ENCODE data around the gene KLHDC7A.
"Not testable (repeated sequence)": the region's sequence is repeated elsewhere in the genome, so short reads cannot be mapped to it uniquely, and the experiment has no call there.

KLHDC7A gene

GRCh38 chr1:18480315-18481189 is at the start of gene KLHDC7A:
KLHDC7A (plus strand) TSS chr1:18480930; CDS start chr1:18480982, 52 bp downstream.
- no peak for DNase-seq
- peaks cover 24% of the 10 kb centered on the region for H3K27me3 Mint-ChIP-seq
- H3K9me3 Mint-ChIP-seq, result no peaks in the 10 kb centered on the region
- peak within 1 kb of the TSS in 1 of 2 donors; percentile 34 for H3K27ac Mint-ChIP-seq
- no peak within 1 kb of the TSS for H3K4me3 Mint-ChIP-seq
- ATAC-seq, result no peak
- H3K4me1 Mint-ChIP-seq, result peaks cover 13% of the 10 kb centered on the region

- H3K4me3 Mint-ChIP-seq, result no peak overlapping the region
Measured at GRCh38 chr1:18434041-18434440, 46.7 kb upstream of the KLHDC7A start.

DNA sequence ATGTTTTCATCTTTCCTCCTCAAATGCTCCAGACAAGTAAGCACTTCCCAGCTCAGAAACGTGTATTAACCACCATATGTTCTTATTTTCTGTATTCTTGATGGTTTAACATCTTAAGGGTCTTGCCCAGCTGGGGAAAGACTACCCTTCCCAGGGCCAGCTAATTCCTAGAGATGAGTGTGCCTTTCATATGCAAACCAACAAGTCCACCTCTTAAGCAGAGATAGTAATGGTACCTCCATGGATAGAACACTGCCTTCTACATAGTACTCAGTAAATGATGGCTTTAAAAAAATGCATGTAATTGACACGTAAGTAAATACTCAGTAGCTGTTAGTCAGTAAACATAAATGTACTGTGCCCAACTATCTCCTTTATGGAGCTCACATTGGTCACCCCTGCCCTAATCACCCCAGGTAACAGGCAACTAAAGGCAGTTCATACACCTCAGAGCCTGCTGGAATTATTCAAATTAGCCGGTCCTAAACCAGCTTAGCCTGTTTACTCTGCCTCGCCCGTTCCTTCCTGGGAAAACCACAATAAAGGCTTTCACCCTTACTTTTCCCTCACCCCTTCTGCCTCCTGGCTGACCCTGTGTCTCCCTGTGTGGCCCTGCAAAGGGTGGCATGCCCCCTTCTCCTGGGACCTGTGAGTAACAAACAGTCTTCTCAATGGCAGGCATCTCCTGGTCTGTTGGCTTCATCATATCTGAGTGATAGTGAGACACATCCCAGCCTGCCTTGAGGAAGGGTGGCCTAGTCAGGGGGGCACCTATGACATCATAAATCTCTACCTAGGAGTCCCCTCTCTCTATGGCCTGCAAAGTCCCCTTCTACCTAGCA is 40.1 kb upstream of the KLHDC7A start:
- H3K9me3 Mint-ChIP-seq, result peaks cover 0 to 12% of the 10 kb centered on the region in 2 donors
- H3K4me1 Mint-ChIP-seq, result no peaks in the 10 kb centered on the region
- no peak overlapping the region for H3K4me3 Mint-ChIP-seq
- H3K27me3 Mint-ChIP-seq, result peaks cover 55% of the 10 kb centered on the region
- no peak for ATAC-seq
- no peak for DNase-seq
- no peak overlapping the region for H3K27ac Mint-ChIP-seq

More at GRCh38 chr1:18434041-18434440, 46.7 kb upstream of the KLHDC7A start:
- Mint-ChIP-seq H3K27me3 (peaks cover 43% of the 10 kb centered on the region), H3K9me3 (peaks cover 0 to 16% of the 10 kb centered on the region in 2 donors), H3K4me1 (no peaks in the 10 kb centered on the region), H3K27ac (no peak overlapping the region)
- DNase-seq (no peak), ATAC-seq (no peak)

DNA sequence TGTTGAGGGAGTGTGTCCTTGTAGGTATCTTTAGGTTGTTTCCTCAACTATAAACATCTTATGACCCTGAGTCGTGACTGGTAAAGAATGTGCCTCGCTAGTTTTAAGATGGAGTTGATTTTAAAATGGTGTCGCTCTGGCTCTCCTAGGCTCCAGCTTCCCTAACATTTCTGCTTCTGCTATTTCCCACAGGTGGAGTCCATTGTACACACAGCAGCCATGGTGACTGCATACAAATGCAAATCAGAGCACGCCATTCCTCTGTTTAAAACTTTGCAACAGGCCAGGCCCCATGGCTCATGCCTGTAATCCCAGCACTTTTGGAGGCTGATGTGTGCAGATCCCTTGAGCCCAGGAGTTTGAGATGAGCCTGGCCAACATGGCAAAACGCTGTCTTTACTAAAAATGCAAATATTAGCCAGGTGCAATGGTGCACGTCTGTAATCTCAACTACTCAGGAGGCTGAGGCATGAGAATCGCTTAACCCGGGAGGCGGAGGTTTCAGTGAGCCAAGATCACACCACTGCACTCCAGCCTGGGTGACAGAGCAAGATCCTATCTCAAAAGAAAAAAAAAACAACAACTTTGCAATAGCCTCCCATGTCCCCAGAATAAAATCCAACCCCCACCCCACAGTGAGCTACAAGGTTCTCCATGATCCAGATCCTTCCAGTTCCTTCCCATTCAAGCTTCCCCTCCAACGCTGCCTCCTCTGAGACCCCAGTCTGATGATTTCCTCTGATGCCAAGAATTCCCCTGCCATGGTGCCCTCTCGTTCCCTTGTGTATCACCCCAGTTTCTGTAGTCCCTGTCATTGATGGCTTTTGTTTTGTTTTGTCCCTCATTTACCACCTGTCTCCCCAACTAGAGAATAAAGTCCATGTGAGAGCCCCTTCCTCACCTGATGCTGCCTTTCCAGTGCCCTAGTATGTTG is 36.9 kb upstream of the KLHDC7A start:
- Mint-ChIP-seq H3K4me3 (no peak overlapping the region), H3K27ac (no peak overlapping the region), H3K9me3 (peaks cover 9 to 10% of the 10 kb centered on the region in 2 donors), H3K4me1 (no peaks in the 10 kb centered on the region), H3K27me3 (peaks cover 53% of the 10 kb centered on the region)
- ATAC-seq (no peak), DNase-seq (no peak)

DNA sequence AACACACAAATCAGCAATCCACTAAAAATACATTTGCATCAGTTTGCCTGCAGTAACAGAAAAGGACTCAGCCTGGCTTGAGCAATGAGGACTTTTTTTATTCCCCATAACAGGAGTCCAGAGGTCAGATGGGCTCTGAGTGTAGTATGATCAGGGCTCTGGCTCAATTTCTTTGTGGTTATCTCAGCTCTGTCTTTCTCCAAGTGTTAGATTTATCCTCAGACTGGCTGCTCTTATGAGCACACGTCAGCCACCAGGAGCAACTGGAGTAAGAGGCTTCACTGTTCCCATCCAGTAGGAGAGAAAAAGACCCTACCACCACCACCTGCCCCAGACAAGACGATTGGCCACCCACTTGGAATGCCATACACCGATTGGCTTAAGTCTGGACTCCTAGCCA is 36.2 kb upstream of the KLHDC7A start:
- peaks cover 9 to 10% of the 10 kb centered on the region in 2 donors for H3K9me3 Mint-ChIP-seq
- no peak overlapping the region for H3K4me3 Mint-ChIP-seq
- no peak overlapping the region for H3K27ac Mint-ChIP-seq
- ATAC-seq (no peak), DNase-seq (no peak)
- no peaks in the 10 kb centered on the region for H3K4me1 Mint-ChIP-seq
- H3K27me3 Mint-ChIP-seq, result peaks cover 53% of the 10 kb centered on the region

- H3K27me3 Mint-ChIP-seq, result peaks cover 48% of the 10 kb centered on the region
- H3K4me3 Mint-ChIP-seq, result no peak overlapping the region
- no peak for ATAC-seq
- H3K9me3 Mint-ChIP-seq, result peaks cover 9 to 10% of the 10 kb centered on the region in 2 donors
- H3K27ac Mint-ChIP-seq, result no peak overlapping the region
- no peak for DNase-seq
- no peaks in the 10 kb centered on the region for H3K4me1 Mint-ChIP-seq
Measured at GRCh38 chr1:18446751-18447150, 34.0 kb upstream of the KLHDC7A start.

DNA sequence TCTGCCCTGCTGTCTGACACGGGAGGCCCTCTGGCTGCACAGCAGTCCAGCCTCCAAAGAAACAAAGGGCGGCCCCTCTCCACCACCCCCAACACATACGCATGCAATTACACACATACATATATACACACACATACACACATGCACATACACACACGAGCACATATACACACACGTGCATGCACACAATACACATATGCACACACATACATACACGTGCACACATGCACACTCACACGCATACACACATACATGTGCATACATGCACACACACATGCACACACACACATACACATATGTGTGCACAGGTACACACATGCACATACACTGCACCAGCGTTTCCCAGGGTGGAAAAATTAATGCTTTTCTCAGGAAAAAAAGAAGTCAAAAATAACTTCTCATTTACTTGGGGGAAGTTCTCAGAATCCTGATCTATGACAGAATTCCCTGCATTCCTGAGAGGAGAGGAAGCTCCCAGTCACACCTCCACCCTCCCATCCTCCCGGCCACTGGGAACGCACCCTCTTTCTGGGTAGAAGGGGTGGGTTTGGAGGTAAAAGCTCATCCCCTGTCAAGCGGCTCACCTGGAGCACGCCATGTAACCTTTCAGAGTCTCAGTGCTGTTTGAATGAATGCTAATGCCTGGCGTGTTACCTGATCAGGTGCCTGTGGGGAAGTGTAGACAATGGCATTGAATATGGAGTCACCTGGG is 33.1 kb upstream of the KLHDC7A start:
- no peak overlapping the region for H3K27ac Mint-ChIP-seq
- H3K4me3 Mint-ChIP-seq, result no peak overlapping the region
- H3K9me3 Mint-ChIP-seq, result peaks cover 9 to 10% of the 10 kb centered on the region in 2 donors
- peaks cover 40% of the 10 kb centered on the region for H3K27me3 Mint-ChIP-seq
- no peak for ATAC-seq
- H3K4me1 Mint-ChIP-seq, result no peaks in the 10 kb centered on the region
- DNase-seq, result no peak

DNA sequence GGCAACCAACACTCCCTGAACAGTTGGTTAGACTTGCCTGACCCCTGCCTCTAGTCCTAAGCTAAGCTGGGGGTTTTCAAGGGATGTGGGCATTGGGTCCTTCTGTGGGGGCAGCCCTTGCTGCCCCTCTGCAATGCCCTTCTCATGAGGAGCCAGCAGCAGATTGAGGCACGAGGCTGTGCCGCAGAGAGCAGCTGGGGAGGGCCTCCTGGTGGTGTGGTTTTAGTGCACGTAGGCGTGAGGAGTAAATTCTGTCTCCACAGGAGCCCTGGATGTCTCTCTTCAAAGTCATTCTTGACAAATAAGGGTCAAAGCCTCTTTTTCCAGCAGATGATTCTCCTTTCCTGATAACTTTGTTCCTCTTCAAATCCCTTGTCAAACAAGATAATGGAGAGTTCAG is 31.8 kb upstream of the KLHDC7A start:
- H3K27me3 Mint-ChIP-seq, result peaks cover 33% of the 10 kb centered on the region
- no peak for ATAC-seq

DNA sequence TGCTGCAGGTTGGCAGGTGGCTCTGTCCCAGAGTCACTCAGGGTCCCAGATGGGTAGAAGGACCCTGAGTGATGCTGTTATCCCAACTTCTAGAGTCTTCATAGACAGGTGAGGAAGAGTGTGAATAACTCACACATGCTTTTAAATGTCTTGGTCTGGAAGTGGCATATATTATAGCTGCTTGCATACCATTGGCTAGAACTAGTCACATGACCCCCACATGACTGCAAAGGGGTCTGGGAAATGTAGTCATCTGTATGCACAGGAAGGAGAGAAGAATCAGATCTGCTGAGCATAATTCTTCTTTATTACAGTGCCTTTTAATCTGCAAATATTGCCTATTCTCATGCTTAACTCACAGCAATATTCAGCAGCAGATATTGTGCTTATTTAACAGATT is 28.2 kb upstream of the KLHDC7A start:
- Mint-ChIP-seq H3K4me3 (no peak overlapping the region), H3K9me3 (no peaks in the 10 kb centered on the region), H3K27me3 (peaks cover 33% of the 10 kb centered on the region), H3K4me1 (no peaks in the 10 kb centered on the region), H3K27ac (no peak overlapping the region)
- no peak for ATAC-seq
- DNase-seq, result no peak

More for the DNA sequence above, 31.8 kb upstream of the KLHDC7A start:
- Mint-ChIP-seq H3K27ac (no peak overlapping the region), H3K4me1 (no peaks in the 10 kb centered on the region), H3K9me3 (peaks cover 9 to 10% of the 10 kb centered on the region in 2 donors), H3K4me3 (no peak overlapping the region)
- no peak for DNase-seq

DNA sequence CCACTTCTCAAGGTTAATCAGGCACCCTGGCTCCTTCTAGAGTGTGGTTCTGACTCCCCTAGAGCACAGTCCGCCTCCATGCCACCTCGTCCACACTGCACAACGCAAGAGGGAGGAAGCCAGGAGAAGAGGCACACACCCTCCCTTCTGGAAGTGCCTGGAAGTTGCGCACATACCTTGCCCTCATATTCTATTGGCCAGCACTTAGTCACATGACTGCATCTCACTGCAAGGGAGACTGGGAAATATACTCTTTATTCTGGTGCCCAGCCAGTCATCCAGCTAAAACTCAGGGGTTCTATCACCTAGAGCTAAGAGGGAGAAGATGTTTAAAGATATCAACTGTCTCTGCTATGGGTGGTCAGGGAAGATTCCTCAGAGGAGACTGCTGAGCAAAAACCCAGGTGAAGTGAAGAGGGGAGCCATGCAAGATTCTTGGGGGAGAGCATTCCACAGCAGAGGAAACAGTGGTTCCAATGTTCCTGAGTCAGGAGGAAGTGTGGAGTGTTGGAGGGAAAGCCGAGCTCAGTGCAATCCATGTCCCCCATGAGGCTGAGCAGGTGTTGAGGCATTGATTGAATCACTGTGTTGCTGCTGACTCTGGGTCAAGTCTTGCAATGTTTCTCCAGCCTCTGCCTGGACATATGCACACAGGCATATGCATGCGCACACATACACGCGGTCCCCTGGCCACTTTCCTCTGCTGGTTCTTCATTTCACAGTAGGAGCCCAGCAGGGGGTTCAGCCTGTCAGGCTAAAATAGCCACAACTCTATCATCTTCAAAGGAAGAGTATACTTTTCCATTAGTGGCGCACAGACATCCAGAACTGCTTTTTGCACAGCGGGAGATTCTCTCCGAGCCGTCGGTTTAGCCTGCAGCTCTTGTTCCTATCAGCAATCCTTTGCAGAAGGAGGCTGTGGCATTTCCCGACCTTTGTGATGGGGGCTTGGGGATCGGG is 22.3 kb upstream of the KLHDC7A start:
- no peak for DNase-seq
- H3K27me3 Mint-ChIP-seq, result peaks cover 25% of the 10 kb centered on the region
- no peaks in the 10 kb centered on the region for H3K4me1 Mint-ChIP-seq
- H3K9me3 Mint-ChIP-seq, result no peaks in the 10 kb centered on the region
- H3K27ac Mint-ChIP-seq, result no peak overlapping the region
- H3K4me3 Mint-ChIP-seq, result no peak overlapping the region
- ATAC-seq, result no peak

DNA sequence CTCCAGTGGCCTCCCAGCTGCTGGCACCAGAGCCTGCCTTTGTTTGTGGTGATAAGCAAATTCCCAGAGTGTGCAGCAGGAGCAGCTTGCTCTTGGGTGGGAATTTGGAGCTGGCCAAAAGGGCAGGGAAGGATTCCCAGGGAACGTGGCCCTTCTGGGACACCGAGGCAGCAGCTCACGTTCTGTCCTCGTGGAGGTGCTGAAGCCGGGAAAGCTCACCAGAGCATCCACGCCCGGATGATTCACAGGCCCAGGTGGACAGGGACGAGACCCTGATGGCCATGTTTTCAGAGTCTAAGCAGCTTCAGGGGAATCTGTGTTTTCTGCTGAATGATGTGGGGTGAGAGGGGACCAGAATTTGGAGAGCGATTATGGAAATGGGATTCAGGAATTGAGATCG is 19.1 kb upstream of the KLHDC7A start:
- DNase-seq, result no peak
- H3K27ac Mint-ChIP-seq, result no peak overlapping the region
- no peaks in the 10 kb centered on the region for H3K4me1 Mint-ChIP-seq
- no peaks in the 10 kb centered on the region for H3K9me3 Mint-ChIP-seq
- no peak for ATAC-seq
- H3K27me3 Mint-ChIP-seq, result peaks cover 24% of the 10 kb centered on the region
- H3K4me3 Mint-ChIP-seq, result no peak overlapping the region

DNA sequence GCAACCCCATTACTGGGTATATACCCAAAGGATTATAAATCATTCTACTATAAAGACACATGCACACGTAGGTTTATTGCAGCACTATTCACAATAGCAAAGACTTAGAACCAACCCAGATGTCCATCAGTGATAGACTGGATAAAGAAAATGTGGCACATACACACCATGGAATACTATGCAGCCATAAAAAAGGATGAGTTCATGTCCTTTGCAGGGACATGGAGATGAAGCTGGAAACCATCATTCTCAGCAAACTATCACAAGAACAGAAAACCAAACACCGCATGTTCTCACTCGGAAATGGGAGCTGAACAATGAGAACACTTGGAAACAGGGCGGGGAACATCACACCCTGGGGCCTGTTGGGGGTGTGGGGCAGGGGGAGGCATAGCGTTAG is 18.2 kb upstream of the KLHDC7A start:
- not testable (repeated sequence) for H3K4me1 Mint-ChIP-seq, ATAC-seq, H3K27ac Mint-ChIP-seq, H3K9me3 Mint-ChIP-seq, H3K4me3 Mint-ChIP-seq, DNase-seq
- H3K27me3 Mint-ChIP-seq, result peaks cover 32% of the 10 kb centered on the region

DNA sequence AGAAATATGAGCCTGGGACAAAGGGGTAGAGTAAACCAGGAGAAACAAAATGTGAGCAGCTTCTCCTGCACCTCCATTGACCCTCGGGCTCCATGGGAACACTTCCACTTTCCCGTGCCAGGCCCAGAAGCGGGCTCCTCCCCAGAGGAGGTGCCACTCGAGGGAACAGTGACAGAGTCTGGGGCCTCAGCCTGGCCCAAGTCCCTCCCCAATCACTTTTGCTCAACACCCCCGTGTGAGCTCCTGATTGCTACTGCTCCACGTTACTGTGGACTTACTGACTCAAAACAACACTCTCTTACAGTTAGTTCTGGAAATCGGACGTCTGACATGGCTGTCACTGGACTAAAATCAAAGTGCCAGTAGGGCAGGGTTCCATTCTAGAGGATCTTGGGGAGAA is 17.7 kb upstream of the KLHDC7A start:
- H3K4me3 Mint-ChIP-seq, result no peak overlapping the region
- no peaks in the 10 kb centered on the region for H3K4me1 Mint-ChIP-seq
- peaks cover 35% of the 10 kb centered on the region for H3K27me3 Mint-ChIP-seq
- H3K9me3 Mint-ChIP-seq, result peaks cover 0 to 6% of the 10 kb centered on the region in 2 donors
- ATAC-seq (no peak), DNase-seq (no peak)
- H3K27ac Mint-ChIP-seq, result no peak overlapping the region

Measured in stimulated activated naive CD8-positive, alpha-beta T cell treated with anti-CD3 and anti-CD28 coated beads, Interleukin-15, amount 100 ng/mL, for 72 hours (primary cell).